Left lung (tissue), 10 donors: ENCODE results near the gene SBSN. TPM values are rescaled to one million over a fixed set of nuclear protein-coding genes. Genes with fewer than 3 reads are reported as not detected.
A peak's percentile ranks its signal among the peaks of the same experiment; 100 is the strongest.

Source experiments
- ATAC-seq: fragments of 200-7000 bp; cut with Tn5 transposase; one replicate; pipeline ENCODE4 v1.9.1; 2020; ENCODE audit warnings: moderate library complexity
- DNase-seq, 4 donors: peaks; one replicate each; pipeline ENCODE4 v3.0.0-alpha.2; 2013 to 2020
- H3K27ac ChIP-seq, 2 donors: fragments of 200-600 bp; sonication (generic) in 1 of 2; one replicate each; pipeline versions ENCODE4 v1.5.0 to v1.8.0; 2020 to 2021
- H3K27me3 ChIP-seq, 2 donors: fragments of 200-600 bp; sonication (generic) in 1 of 2; one replicate each; pipeline versions ENCODE4 v1.5.0 to v1.8.0; 2020 to 2021
- H3K36me3 ChIP-seq, 2 donors: fragments of 200-600 bp; sonication (generic) in 1 of 2; one replicate each; pipeline versions ENCODE4 v1.5.0 to v1.8.0; 2020 to 2021
- H3K4me1 ChIP-seq, 2 donors: fragments of 200-600 bp; one replicate each; pipeline ENCODE4 v1.8.0; 2021
- H3K4me3 ChIP-seq, 2 donors: fragments of 200-600 bp; sonication (generic) in 1 of 2; one replicate each; pipeline versions ENCODE4 v1.5.0 to v1.8.0; 2020 to 2021; ENCODE audit warnings: mild to moderate bottlenecking in 1 of 2
- H3K9me3 ChIP-seq, 2 donors: fragments of 200-600 bp; sonication (generic) in 1 of 2; one replicate each; pipeline versions ENCODE4 v1.5.0 to v1.8.0; 2020 to 2021
- intact Hi-C, 2 donors: fragments of 100-400 bp; cut with DNase I; formaldehyde crosslinking; loops; one replicate each; pipeline versions ENCODE4 v1.11.2 to v1.14.2; 2022
- polyA plus RNA-seq, 6 donors: library from polyadenylated mRNA; unstranded; fragments of 120-200 nt; gene quantifications; one replicate each; pipeline ENCODE4 v1.2.1, GENCODE V29; 2013; ENCODE audit not compliant: insufficient read length in 6 of 6
- total RNA-seq, 2 donors: library from RNA; stranded (reverse); fragmentation: NEBNext Ultra II Directional; extraction: Animal tissue kit (Norgen Biotek cat#: 25700); gene quantifications; one replicate each; pipeline ENCODE4 v1.2.1, GENCODE V29; 2021
- TF ChIP-seq, protein P1 (sequence below), 2 donors: fragments of 200-600 bp; sonication (generic) in 1 of 2; IDR thresholded peaks; one replicate each; pipeline versions ENCODE4 v1.5.0 to v1.8.0; 2021; ENCODE audit warnings: antibody characterized with exemption in 2 of 2
- donor health status: DM: no; HTN: yes; CAD: no.
- donor health status: DM: no; HTN: no; CAD: no.

The SBSN gene
- total and polyA plus RNA-seq, 8 donors = 0.09 to 0.20 (median 0.11) TPM; not detected in 5

DNA sequence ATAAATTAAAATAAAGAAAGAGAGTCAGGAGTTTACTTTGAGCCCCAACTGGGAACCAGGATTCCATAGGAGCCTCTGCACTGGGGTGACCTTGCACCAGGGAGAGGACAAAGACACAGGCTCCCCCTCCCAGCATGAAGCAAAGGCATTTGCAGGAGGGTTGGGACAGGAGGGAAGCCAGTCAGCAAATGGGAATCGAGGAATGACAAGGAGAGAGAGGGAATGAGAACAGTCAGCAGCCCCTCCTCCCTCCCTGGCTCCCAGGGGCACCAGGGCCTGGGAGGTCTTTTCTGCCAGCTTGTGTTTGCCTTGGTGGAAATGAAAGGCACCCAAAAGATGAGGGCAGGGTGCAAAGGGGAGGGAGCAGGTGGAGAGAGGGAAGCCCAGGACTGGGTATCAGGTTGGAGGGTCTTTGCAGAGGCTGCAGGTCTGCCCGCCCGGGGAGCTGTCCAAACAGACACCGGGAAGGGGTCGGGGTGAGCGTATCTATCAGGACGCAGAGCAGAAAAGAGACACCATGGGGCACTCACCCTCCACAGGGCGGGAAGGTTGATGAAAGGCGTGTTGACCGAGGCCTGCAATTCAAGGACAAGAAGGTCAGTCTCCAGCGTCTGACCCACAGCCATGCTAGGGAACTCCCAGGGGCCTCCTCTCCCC is 3.8 kb downstream of the SBSN start:
- no peak overlapping the region for H3K27ac ChIP-seq
- TF ChIP-seq, protein P1, sequence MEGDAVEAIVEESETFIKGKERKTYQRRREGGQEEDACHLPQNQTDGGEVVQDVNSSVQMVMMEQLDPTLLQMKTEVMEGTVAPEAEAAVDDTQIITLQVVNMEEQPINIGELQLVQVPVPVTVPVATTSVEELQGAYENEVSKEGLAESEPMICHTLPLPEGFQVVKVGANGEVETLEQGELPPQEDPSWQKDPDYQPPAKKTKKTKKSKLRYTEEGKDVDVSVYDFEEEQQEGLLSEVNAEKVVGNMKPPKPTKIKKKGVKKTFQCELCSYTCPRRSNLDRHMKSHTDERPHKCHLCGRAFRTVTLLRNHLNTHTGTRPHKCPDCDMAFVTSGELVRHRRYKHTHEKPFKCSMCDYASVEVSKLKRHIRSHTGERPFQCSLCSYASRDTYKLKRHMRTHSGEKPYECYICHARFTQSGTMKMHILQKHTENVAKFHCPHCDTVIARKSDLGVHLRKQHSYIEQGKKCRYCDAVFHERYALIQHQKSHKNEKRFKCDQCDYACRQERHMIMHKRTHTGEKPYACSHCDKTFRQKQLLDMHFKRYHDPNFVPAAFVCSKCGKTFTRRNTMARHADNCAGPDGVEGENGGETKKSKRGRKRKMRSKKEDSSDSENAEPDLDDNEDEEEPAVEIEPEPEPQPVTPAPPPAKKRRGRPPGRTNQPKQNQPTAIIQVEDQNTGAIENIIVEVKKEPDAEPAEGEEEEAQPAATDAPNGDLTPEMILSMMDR (IDR thresholded peaks at IDR 0.05) = no peak
- DNase-seq (no peak), ATAC-seq (no peak)
- H3K36me3 ChIP-seq = no peaks in the 10 kb centered on the region
- no peaks in the 10 kb centered on the region for H3K4me1 ChIP-seq
- peaks cover 0 to 62% of the 10 kb centered on the region in 2 donors for H3K27me3 ChIP-seq
- no peaks in the 10 kb centered on the region for H3K9me3 ChIP-seq
- intact Hi-C loops = no loop called here
- H3K4me3 ChIP-seq = no peak overlapping the region

DNA sequence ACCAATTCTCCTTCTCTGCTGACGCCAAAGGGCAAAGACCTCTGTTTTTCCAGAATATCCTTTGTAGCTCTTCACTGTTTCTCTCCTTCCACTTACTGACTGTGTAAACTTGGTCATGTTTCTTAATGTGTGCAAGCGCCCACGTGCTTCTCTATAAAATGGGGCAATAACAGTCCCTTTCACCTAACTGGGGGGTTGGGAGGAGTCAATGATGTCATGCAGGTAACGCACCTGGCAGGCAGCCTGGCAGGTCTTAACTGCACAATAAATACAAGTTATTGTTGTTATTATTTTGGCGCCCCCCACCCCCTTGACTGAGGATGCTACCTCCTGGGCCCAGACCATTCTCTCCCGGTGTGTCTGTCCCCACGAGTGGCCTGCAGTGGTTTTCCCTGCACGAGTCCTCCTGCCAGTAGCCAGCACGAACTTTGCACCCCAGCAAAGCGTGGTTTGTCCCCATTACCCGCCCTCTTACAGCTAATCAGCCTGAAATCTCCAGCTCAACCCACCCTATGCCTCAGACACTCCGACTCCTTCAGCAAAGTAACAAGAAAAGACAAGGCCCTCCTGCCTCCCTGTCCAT is 5.3 kb downstream of the SBSN start:
- Histone ChIP-seq H3K4me1 (no peaks in the 10 kb centered on the region), H3K27ac (no peak overlapping the region), H3K27me3 (peaks cover 0 to 57% of the 10 kb centered on the region in 2 donors), H3K36me3 (no peaks in the 10 kb centered on the region), H3K4me3 (no peak overlapping the region), H3K9me3 (no peaks in the 10 kb centered on the region)
- DNase-seq = no peak
- TF ChIP-seq, protein P1 (IDR thresholded peaks at IDR 0.05) = no peak
- intact Hi-C loops = no loop called here
- no peak for ATAC-seq

DNA sequence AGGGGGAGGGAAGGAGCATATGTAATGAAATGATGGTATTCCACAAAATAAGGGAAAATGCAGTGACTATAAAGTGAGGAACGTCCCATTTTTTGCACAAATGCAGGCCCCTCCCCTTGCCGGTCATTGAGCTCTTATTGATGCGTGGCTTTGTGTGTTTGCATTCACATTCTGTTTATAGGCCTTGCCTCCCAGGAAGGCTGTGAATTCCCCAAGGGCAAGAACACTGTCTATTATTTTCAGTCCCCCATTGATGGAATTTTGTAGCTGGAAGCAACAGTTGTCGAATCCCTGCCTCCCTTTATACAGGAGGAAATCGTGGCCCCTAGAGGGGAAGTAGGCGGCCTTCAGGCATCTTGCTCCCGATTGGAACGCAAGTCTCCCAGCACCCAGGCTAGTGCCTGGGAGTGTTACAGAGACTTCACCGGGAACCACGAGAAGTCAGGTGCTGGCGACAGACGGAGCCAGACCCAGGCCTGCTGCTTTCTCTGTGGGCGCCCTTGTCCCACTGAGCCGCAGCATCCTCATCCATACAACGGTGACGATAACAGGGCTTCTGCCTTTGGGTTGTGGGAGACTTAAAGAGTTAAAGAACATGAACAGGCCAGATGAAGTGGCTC is 6.9 kb downstream of the SBSN start:
- intact Hi-C loops = no loop called here
- Histone ChIP-seq H3K4me1 (no peaks in the 10 kb centered on the region), H3K36me3 (no peaks in the 10 kb centered on the region), H3K27ac (no peak overlapping the region), H3K9me3 (no peaks in the 10 kb centered on the region), H3K4me3 (no peak overlapping the region), H3K27me3 (peaks cover 0 to 45% of the 10 kb centered on the region in 2 donors)
- ATAC-seq (no peak), DNase-seq (no peak)
- TF ChIP-seq, protein P1 (IDR thresholded peaks at IDR 0.05) = no peak

DNA sequence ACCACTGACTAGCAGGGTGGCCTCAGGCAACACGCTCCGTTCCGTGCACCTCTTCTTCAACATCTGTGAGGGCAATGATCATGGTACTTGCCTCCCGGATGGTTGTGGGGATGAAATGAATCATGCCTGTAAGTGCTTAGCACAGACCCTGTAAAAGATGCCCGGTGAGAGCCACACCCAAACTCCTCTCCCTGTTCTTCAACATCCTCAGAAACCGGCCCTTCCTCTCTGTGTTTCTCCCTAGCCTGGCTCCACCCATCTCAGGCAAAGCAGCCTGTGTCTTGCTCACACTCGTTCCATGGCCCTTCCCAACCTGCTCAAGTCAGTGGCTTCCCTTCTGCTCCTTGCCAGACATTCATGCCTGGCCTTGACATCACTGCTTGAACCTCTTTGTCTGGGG is 8.8 kb downstream of the SBSN start:
- intact Hi-C loops = no loop called here
- no peaks in the 10 kb centered on the region for H3K9me3 ChIP-seq
- peak; percentile 9 for ATAC-seq
- no peak overlapping the region for H3K27ac ChIP-seq
- no peak overlapping the region for H3K4me3 ChIP-seq
- H3K36me3 ChIP-seq = no peaks in the 10 kb centered on the region
- no peaks in the 10 kb centered on the region for H3K4me1 ChIP-seq
- no peak for DNase-seq
- TF ChIP-seq, protein P1 (IDR thresholded peaks at IDR 0.05) = no peak
- peaks cover 0 to 30% of the 10 kb centered on the region in 2 donors for H3K27me3 ChIP-seq

DNA sequence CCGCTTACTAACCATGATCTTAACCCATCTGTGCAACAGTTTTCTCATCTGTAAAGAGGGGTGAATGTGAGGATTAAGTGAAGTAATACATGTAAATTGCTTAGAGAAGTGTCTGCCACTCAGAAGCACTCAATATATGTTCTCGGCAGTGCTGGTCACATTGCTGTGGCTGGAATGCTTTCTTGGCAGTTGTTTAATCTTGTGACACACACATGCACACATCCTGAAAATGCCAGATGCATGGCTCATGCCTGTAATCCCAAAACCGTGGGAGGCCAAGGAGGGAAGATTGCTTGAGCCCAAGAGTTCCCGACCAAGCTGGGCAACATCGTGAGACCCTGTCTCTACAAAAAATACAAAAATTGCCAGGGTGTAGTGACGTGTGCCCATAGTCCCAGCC is 9.8 kb downstream of the SBSN start:
- Histone ChIP-seq H3K4me3 (no peak overlapping the region), H3K36me3 (no peaks in the 10 kb centered on the region), H3K9me3 (no peaks in the 10 kb centered on the region), H3K27me3 (peaks cover 0 to 33% of the 10 kb centered on the region in 2 donors), H3K4me1 (no peaks in the 10 kb centered on the region), H3K27ac (no peak overlapping the region)
- ATAC-seq (peak; percentile 75), DNase-seq (no peak)
- intact Hi-C loops = no loop called here
- TF ChIP-seq, protein P1 (IDR thresholded peaks at IDR 0.05) = no peak
